CD4-positive, alpha-beta T cell treated with Interleukin-21 for 1 hour (primary cell): Measurements from ENCODE around the gene MEOX2.

Experiments
- DNase-seq: peaks from one replicate; pipeline ENCODE4 v3.0.0-alpha.2; 2020

Gene MEOX2

GRCh38 chr7:15607529-15608210 lies 78.8 kb downstream of the MEOX2 start:
- DNase-seq, result no peak

GRCh38 chr7:15606561-15606960 lies 79.9 kb downstream of the MEOX2 start:
- DNase-seq, result no peak

DNA sequence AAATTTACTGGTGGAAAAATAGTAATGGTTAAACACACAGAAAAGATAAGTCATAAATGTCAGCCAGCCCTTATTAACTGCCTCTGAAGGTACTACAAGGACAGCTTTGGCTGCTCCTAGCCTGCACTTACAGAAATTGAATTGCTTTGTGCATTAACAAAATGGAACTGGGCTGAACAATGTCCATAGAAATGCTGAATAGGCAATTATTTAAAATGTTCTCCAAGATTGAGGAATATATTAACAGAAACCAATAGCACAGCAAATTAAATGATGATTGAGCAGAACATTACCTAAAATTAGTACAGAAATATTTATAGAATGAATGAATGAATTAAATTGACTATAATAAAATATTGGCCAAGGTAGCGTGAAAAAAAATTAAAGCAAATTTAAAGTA lies 82.3 kb downstream of the MEOX2 start:
- no peak for DNase-seq

GRCh38 chr7:15603124-15603523 lies 83.4 kb downstream of the MEOX2 start:
- no peak for DNase-seq

GRCh38 chr7:15602236-15602635 lies 84.2 kb downstream of the MEOX2 start:
- no peak for DNase-seq

- DNase-seq, result no peak
Observed at GRCh38 chr7:15601175-15601574, 85.3 kb downstream of the MEOX2 start.

GRCh38 chr7:15600298-15600697 lies 86.2 kb downstream of the MEOX2 start:
- DNase-seq, result no peak

DNA sequence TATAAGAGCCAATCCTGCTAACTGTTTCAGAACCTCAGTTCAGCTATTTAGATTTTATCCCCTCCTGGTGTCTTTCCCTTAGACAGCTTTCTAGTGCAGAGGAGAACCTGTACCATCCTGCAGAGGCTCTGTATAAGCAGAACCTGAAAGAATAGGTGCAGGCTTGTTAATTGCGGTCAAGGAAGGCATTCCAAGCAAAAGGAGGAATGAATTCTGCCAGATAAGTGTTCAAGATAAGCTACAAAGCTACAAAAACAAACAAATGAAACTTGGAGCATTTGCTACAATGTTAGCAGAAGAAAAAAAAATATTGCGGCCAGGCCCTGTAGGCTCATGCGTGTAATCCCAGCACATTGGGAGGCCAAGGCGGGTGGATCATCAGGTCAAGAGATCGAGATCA lies 92.0 kb downstream of the MEOX2 start:
- DNase-seq, result no peak

- DNase-seq, result no peak
Observed at GRCh38 chr7:15593382-15593781, 93.1 kb downstream of the MEOX2 start.

- DNase-seq, result no peak
Observed at GRCh38 chr7:15586266-15586665, 100.2 kb downstream of the MEOX2 start.

- DNase-seq, result no peak
Observed at GRCh38 chr7:15584575-15584974, 101.9 kb downstream of the MEOX2 start.

DNA sequence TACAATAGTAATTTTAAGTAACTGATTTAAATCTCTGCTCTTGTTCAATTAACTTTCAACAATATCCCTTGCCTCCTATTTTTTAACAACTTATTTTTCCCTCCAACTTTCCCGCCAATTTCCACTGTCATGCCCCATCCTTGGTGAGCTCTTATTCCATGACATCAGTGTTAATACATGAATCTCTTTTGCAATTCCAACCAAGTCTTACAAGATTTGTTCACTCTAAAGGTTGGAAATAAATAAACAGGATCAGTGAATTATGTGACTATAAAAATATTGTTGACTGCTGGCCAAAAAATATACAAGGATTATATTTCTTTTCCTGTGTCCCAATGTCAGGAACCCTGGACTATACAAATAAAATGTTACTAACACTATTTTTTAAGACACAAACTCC lies 103.7 kb downstream of the MEOX2 start:
- DNase-seq, result no peak

DNA sequence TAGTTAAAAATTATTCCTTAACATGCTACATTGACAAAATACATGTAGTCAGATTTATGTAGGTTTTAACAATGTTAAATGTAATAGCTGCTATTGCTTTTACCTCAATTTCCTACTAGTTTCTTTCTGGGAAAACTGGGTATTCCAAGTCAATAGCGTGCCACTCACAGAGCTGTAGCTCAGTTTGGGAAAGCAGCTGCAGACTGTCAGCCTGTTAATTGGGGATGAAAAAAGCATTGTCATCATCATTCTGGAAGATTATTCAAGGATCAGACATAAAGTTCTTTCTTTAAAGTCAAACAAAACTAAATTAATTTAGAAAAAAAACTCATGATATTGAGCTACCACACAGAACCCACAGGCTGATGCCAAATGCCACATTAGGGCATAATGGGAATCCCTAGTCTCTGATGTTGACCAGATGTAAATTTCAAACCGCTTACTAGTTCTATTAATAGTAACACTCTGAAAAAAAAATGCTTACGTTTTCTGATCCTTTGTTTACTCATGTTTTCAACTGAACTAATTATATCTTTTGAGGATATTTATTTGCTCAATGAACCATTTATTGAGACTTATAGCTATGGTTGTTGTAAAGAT lies 105.0 kb downstream of the MEOX2 start:
- DNase-seq, result no peak

DNA sequence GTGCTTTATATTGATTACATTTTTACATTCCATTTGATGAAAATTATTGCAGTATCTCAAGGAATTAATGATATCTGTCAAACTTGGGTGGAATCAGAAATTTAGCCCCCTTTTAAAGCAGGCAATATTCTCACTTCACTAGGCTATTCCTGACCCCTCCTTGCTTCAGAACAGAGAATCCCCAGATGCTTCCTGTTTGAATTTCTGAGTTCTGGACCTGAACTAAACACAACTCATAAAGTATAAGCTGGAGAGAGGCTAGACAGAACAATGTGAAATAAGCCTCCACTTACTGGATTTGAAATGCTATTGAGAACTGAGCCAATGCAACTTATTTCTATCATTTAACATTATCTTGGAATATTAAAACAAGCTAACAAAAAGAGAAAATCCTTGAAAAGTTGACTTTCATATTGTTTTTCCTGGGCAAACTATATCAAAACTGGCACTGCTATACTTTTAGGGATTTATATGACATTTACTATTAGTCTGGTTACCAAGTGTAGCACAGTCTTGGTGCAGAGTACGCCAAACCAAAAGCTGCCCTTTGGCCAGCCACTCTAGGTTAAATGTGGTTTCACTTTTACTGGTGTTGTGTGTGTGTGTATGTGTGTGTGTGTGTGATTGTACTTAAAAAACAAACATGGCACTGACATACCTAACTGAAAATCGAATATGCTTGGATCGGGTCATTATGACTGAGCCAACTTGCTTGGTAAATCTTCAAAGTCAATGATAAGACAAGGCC lies 105.7 kb downstream of the MEOX2 start:
- DNase-seq, result no peak

- no peak for DNase-seq
Observed at GRCh38 chr7:15577600-15577999, 108.9 kb downstream of the MEOX2 start.

GRCh38 chr7:15571301-15571878 lies 115.1 kb downstream of the MEOX2 start:
- no peak for DNase-seq

GRCh38 chr7:15567652-15568051 lies 118.8 kb downstream of the MEOX2 start:
- DNase-seq, result no peak

DNA sequence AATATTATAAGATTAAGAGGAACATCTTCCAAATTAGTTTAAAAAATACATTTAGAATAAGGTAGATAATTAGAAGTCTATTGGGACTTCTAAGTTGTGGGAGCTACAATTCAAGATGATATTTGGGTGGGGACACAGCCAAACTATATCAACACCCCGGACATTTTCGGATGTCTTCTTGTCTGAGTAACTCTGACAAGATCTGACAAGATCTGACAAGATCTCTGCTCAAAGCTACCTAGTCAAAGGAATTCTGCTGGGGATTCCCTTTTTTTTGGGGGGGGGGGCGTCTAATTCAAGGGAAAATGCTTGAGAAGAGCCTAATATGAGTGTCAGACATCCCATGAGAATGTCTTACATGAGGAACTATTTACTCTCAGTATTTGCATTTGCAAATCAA lies 119.4 kb downstream of the MEOX2 start:
- DNase-seq, result no peak

GRCh38 chr7:15566476-15566875 lies 120.0 kb downstream of the MEOX2 start:
- DNase-seq, result no peak

DNA sequence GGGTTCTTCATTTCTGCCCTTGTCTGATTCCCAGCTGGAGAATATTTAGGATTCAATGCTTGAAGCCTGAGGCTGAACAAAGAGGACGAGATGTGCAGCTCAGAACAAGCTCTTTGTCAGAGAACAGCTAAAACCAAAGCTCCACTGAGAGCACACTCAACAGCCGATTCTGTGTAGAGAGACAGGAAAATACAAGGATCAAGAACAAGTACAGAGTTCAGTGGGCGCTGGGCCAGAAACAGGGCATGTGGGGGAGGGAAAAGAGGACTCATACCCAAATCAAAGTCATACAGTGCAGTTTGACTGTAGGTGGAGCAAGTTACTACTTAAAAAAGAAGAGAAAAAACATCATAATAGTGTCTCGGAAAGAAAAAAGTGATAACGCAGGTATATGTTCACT lies 124.6 kb downstream of the MEOX2 start, which contains the start of gene AGMO:
Gene AGMO (minus strand): TSS at position 181 of the 400 bp plus-strand sequence.
- no peak for DNase-seq
